HG03558 (cell line): Measurements from ENCODE around the gene NFKB2.

ENCODE experiments used
- ATAC-seq: cut with Tn5 transposase; IDR thresholded peaks from one replicate; pipeline ENCODE4 v1.9.1; 2021; ENCODE audit warnings: moderate number of reproducible peaks; ENCODE audit not compliant: unreplicated experiment; ENCODE audit errors: extremely low read depth

Gene NFKB2

DNA sequence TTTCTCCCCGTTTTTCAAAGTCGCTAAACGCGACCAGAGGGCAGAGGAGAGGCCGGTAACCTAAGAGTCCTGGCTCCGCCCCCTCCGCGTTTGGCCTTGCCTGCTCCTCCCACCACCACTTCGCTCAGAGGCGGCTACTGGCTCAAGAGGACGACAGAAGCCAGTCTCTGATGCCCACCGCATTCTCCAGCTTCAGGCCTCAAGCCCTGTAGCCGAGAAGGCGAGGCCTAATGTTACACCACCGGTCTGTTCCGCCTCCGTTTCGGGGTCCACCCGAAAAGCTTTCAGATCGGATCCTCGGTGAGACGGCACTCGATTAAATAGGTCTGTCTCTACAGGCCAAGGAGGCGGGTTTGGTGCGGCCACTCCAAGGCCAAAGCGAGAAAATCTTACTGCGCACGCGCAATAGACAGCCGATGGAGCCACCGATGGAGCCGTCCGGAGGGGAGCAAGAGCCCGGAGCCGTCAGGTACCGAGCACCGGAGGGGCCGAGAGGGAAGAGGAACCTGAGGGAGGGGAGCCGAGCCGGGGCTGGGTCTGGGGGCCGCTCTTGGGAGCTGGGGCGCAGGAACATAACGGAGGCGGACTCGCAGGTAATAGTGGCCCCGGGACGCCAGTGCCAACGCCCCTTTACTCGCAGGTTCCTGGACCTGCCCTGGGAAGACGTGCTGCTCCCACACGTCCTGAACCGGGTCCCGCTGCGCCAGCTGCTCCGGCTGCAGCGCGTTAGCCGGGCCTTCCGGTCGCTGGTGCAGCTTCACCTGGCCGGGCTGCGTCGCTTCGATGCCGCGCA lies 25.4 kb downstream of the NFKB2 start, which contains the start of gene FBXL15:
Gene FBXL15, plus strand, starts transcription at position 123 of the 793 bp plus-strand sequence. Its CDS starts 294 bp downstream, at position 417.
- peak; percentile 39 for ATAC-seq

DNA sequence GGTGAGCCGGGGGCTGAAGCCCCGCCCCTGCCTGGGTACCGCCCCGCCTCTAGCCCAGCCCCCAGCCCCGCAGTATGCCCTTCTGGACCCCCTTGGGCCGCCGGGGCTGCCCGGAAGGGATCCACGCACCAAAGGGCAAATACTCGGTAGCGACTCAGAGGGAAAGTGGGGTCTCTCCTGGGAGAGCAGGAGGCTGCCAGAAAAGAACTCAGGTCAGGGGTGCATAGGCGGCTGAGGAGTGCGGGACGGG lies 25.9 kb downstream of the NFKB2 start:
- no peak for ATAC-seq

DNA sequence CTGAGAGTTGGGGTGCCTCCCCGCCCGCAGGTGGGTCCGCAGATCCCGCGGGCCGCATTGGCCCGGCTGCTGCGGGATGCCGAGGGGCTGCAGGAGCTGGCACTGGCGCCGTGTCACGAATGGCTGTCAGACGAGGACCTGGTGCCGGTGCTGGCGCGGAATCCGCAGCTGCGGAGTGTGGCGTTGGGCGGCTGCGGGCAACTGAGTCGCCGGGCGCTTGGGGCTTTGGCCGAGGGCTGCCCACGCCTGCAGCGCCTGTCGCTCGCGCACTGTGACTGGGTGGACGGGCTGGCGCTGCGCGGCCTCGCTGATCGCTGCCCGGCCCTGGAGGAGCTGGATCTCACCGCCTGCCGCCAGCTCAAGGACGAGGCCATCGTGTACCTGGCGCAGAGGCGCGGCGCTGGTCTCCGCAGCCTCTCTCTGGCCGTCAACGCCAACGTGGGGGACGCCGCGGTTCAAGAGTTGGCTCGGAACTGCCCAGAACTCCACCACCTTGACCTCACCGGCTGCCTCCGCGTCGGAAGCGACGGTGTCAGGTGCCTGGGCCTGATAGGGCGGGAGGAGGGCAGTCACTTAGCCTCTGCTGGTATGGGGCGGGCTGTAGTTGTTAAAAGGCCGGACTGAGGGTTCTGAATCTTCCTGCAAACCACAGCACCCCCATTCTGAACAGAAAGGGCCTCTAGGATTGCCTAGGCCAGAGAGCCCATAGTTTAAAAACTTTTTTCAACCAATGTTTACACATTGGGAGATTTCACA lies 26.4 kb downstream of the NFKB2 start:
- ATAC-seq = no peak

DNA sequence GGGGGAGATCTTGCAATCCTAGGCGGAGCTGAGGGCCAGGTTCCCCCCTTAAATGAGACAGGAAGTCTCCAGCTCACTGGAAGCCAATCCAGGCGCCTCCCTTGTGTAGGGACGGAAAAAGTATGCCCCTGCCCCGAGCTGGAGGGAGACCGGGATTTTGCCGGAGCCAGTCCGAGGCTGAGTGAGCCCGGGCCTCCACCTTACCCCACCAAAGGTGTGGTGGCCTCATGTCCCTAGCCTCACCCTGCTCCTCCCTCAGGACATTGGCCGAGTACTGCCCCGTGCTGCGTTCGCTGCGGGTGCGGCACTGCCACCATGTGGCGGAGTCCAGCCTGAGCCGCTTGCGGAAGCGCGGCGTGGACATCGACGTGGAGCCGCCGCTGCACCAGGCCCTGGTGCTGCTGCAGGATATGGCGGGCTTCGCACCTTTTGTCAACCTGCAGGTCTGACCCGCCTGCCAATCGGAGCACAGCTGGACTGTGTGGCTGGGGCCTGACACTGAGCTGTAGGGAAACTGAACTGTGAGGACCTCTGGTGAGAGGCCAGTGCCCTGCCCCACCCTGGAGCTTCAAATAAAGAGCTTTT lies 27.1 kb downstream of the NFKB2 start:
- no peak for ATAC-seq

DNA sequence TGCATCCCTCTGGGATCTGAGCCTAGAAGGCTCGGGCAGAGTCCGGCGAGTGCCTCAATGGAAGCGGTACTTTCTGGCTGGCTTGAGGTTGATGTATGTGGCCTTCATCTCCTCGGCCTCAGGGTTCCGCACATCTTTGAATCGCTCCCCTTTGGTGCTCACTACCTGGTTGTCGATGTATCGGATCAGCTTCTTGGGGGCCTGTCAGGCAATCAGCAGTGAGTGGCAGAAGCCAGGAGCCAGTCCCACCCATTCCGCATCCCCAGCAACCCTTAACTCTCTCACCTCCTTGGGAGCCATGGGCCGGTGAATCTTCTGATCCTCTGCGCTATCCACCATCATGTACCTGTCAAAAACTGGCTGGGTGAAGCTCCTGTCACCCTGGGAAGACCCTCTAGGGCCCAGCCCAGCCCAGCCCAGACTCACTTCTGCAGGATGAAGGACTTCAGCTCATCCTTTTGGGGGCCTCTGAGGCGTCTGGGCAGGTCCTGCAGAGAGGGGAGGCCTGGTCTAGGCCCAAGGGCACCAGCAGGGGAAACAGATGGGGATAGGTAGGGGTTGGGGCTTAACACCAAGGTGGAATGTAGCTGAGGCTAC lies 28.0 kb downstream of the NFKB2 start:
- no peak for ATAC-seq

DNA sequence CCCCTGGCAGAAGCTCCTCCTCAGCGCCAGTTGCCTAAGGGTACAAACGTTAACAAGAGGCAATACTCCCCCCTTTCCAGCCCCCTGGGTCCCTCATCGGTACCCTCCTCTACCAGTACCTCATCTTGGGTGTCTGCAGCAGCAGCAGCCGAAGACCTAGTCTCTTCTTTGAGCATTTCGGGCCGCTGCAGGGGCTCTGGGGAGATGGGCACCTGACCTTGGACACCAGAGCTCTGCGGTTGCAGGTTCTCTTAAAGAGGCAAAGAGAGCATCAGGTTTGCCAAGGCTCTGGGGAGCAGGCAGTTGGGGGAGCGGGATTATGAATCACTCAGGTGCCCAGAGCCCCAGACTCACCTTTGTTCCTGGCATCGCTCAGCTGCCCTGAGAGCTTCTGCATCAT lies 28.6 kb downstream of the NFKB2 start:
- no peak for ATAC-seq

DNA sequence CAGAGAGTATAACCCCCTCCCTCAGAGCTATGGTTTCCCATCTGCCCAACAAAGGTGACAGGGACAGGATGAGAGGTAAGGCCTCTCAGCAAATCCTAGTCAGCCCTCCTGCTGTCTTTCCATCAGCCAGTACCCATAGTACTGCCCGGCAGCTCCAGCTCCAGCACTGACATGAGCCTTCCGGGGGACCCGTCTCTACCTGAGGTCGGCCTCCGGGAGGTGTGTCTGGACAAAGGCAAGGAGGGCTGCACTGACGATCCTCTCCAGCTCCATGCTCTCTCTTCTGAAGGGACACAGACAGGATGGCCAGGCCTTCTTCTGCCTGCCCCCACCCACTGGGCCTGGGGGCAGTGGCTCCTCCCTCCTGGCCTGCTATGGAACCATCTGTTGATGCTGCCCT lies 29.4 kb downstream of the NFKB2 start:
- ATAC-seq = no peak

DNA sequence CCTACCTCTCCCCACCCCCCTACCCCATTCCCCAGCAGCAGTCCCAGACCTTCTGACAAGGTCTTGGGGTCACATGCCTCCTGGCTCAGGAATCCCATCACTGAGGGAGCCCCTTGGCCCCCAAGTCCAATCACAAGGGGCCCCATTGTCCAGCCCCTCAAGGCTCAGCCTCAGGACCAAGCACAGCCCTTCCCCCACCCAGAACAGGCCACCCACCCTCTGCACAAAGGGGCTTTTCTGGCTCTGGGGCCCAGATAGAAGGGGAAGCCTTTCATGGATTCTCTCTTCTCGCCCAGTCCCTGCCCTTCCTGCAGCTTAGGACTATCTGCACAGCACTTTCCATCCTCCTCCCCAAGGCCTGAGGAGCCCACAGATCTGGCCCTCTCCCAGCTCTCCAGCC lies 29.9 kb downstream of the NFKB2 start:
- no peak for ATAC-seq

DNA sequence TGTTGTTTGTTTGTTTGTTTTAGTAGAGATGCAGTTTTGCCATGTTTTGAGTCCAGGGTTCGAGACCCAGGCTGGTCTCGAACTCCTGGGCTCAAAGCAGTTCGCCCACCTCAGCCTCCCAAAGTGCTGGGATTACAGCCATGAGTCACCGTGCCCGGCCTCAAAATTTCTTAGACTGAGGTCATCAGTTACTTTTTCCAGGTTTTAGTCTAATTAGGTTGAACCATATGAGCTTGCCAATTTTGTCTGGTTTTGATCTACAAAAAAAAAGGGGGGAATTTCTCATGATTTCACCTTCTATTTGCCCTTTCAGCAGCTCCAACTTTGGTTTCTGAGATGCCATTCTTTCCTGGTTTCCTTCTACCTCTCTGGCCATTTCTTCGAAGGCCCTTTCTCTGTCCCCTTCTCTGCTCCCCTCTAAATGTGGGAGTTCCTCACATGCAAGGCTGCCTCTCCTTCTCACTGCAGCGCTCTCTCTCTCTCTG lies 31.3 kb downstream of the NFKB2 start:
- no peak for ATAC-seq

DNA sequence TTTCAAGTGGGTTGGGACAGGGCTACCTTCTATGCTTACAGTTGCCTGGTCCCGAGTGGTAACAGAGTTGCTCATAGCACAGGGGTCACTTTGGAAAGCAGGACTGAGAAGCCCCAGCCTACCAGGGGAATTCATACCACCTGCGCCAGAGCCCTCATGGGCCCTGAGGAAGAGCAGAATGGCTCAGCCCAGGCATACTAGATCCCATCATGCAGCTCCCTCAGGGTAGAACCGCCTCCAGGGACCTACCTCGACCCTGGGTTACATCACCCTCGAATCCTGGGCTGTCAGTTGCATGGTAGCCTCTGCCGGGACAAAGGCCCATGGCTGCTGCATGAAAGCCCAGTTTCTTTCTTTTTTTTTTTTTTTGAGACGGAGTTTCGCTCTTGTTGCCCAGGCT lies 34.0 kb downstream of the NFKB2 start:
- ATAC-seq = no peak

DNA sequence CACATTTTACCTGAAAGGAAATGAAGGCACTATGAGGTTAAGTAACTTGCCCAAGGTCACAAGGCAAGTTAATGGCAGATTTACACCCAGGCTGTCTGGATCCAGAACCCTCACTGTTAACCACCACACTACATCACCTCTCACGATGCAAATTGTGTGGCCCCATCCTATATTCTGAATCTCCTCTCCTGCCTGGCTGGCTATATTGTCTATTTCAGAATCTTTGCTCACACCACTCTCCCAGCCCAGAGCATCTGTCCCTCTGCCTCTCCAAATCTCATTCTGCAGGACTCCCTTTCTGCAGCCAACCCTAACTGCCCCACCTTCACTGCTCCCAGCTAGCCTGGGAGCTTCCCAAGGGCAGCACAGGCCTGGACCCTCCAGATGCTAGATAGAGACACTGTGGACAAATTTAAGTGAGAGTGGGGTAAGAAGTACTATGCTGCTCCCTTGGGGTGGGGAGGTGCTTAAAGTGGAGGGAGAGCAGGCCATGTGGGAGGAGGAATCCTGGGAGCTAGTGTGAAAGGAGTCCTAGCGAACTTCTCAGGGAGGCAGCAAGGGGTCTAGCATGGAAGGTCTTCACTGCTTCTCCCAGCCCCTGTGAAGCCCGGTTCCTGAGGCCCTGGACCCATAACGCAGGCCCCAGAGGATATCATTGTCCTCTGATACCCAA lies 36.1 kb downstream of the NFKB2 start:
- no peak for ATAC-seq

DNA sequence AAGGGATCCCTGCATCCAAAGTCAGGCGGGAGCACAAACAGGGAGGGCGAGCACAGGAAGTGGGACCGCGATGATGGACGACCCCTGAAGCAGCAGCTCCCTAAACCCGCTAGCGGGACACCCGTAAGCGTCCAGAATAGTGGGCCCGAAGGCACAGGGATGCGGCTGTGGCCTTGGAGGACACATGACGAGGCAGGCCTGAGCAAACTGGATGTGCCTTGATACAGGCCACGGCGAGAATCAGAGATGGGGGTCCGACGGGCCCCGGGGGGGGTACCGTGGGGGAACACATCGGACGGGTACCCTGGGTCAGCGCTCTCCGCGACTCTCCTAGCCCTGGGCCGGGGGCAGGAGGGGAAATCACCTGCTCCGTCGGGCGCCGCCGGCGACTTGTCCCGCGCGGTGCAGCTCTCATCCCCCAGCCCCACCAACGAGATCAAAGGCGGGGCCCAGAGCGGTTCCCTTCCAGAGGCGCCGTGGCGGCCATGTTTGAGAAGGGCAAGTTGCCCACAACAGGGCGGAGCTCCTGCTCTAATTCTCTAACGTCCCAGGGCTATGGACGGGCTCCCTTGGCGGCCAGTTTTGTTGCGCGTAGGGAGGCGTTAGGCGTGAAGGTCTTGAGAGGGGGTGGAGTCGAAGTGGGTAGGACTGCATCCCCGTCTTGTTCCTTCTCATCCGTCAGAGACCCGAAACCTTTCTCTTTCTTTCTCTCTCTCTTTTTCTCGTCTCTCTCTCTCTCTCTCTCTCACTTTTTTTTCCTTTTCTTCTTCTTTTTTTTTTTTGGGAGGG lies 36.9 kb downstream of the NFKB2 start, which contains the start of gene CUEDC2:
Gene CUEDC2, minus strand, starts transcription at position 413 of the 789 bp plus-strand sequence. CDS start 7,386 bp downstream, outside the sequence.
- peak; percentile 73 for ATAC-seq

DNA sequence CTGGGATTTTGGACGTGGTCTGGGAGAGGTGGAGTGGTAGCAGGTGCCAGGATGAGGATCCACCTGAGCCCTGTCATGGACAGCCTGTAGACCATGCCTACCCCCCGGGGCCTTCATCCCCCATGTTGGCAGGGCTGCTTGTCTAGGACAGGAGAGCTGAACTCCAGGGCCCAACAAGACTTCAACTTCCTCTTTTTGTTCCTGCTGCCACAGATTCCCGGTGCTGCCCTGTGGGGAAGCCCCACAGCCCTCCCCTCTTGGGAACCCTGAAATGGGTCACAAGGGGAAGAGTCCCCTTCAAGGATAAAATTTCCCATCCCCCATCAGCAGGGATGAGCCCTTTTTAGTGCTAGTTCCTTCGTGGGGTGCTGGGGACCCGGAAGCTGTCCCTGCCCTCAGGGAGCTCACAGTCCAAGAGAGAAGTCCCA lies 38.1 kb downstream of the NFKB2 start:
- no peak for ATAC-seq

DNA sequence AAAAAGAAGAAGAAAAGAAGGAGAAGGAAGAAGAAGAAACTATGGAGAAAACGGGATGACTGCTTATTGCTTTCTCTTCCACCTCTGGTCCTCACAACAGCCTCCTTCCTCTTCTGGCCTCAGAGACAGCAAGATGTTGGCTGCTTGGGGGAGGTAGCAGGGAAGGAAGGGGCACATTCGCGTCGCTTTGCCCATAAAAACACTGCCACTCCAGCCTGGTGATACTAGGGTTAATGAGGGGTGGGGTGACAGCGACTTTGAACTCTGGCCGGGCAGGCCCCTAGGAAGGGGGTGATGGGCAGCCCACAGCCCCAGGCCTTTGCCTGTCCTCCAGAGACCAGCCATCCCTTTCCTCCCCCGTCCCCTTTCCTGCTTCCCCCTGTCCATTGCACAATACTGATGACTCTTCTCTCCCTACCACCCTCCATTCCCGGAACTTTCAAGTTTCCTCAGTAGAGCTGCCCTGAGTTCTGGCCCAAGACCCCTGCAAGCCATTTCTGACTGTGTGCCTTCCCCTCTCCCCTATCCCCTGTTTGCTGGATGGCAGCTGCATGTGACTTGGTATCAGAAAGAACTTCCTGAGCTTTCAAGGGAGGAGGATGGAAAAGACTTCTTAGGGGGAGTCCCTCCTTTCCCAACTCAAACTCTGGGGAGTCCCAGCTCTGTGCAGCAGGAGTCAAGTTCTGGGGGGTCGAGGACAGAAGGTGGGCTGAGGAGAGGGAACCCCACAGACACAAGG lies 39.1 kb downstream of the NFKB2 start:
- no peak for ATAC-seq

DNA sequence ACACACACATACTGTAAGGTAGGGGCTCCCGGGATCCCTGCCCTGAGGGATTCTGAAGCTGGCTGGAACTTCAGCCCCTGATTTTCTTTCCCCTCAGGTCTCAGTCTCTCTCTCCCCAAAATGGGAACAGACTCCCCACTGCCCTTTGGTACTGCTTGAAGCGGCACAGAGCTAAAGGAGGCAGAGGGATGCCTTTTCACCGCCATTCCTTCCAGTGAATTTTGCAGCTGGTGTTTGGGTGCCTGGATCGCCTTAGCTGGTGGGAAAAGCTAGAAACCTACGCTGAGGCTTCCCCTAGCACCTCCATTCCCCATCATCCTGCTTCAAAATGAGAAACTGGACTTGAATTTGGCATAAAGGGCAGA lies 39.6 kb downstream of the NFKB2 start:
- ATAC-seq = no peak

DNA sequence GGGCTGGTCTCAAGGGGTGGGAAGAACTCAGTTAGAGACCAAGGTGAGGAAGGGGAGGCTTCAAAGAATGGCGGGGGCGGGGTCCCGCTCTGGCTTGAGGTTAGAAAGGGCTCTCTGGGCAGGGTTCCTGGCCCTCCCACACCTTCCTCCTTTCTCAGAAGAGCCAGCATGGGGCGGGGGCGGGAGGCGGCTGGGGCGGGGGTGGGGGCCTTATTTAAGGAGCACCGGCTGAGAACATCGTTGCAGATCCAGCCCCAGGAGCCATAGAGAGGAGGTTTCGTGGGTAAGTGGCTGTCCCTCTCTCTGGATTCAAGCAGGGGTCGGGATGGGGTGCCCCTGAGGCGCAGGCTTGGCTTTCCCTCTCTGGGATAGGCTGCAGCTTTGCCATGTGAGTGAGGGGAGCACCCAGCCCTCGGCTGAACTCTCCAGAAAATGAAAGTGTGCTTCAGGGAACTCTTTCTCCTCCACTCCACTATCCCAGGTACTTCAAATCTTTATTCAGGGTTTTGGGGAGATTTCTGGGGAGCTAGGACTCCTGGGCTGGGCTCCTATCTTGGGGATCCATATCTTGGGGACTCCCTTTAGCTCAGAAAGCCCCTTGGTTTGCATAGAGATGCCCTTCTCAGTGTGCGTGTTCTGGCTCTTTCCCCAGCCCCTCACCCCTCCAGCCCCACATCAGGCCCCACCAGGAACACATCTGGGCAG lies 40.2 kb downstream of the NFKB2 start:
- ATAC-seq = no peak

DNA sequence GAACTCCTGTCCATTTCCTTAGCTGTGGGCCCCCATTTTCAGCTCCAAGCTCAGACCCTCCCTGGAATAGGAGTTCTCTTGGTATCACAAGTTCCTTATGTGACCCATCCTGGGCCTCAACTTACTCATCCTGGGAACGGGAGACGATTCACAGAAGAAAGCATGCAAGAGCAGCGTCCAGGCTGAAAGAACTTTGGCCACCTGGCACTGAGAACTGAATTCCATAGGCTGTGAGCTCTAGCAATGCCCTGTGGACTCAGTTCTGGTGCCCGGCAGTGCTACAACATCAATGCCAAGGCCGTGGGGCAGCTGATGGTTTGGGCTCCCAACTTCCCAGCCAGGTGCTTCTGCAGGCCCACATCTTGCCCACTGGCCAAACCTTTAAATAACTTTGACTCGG lies 40.8 kb downstream of the NFKB2 start:
- ATAC-seq = no peak

DNA sequence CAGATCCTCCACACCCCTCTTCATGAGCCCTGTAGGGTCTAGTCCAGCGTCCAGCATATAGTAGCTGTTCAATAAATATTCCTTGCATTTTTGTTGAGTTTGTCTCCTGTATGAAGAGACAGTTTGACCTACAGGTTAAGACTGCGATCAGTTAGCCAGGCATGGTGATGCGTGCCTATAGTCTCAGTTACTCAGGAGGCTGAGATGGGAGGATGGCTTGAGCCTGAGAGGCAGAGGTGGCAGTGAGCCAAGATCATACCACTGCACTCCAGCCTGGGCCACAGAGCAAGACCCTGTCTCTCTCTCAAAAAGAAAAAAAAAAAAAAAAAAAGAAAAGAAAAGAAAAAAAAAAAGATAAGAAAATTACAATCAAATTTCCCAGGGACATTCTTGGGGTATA lies 42.0 kb downstream of the NFKB2 start:
- ATAC-seq = no peak
